OCI-LY3 (cell line): ENCODE results near the gene TFEB.

Experiments
- H2AFZ ChIP-seq: fragments of 200-600, 300-600 bp; shearing (Covaris generic); 2 replicates; pipeline ENCODE4 v1.6.0; 2014; ENCODE audit warnings: antibody characterized with exemption, low read depth, low read length
- H3K27ac ChIP-seq: fragments of 200-600, 300-600 bp; sonication (generic); 2 replicates; pipeline ENCODE4 v1.5.1; 2014; ENCODE audit warnings: mild to moderate bottlenecking, low read length, moderate library complexity, mixed read lengths
- H3K27me3 ChIP-seq: fragments of 200-600, 300-600 bp; sonication (generic); 2 replicates; pipeline ENCODE4 v1.6.1; 2014; ENCODE audit warnings: low read depth, low read length, mixed read lengths
- H3K36me3 ChIP-seq: fragments of 200-600, 300-600 bp; sonication (generic); replicated peaks from 2 replicates; pipeline ENCODE3; 2014; ENCODE audit warnings: low read depth, low read length, mixed read lengths
- H3K4me1 ChIP-seq: fragments of 300-600, 200-600 bp; sonication (generic); 2 replicates; pipeline ENCODE4 v1.6.1; 2014; ENCODE audit warnings: low read length, mixed read lengths
- H3K4me2 ChIP-seq: fragments of 200-600, 300-600 bp; sonication (generic); 2 replicates; pipeline ENCODE4 v1.6.1; 2014; ENCODE audit warnings: low read length, mixed read lengths
- H3K4me3 ChIP-seq: fragments of 300-600, 200-600 bp; sonication (generic); 2 replicates; pipeline ENCODE4 v1.5.1; 2014; ENCODE audit warnings: antibody characterized with exemption, mild to moderate bottlenecking, low read length, moderate library complexity
- H3K79me2 ChIP-seq: fragments of 300-600, 200-600 bp; shearing (Covaris generic); 2 replicates; pipeline ENCODE4 v1.6.1; 2014; ENCODE audit warnings: mild to moderate bottlenecking, low read length, mixed read lengths
- H3K9ac ChIP-seq: fragments of 300-600, 200-600 bp; shearing (Covaris generic); 2 replicates; pipeline ENCODE4 v1.6.0; 2014; ENCODE audit warnings: mild to moderate bottlenecking, low read length, moderate library complexity
- H3K9me3 ChIP-seq: fragments of 200-600, 300-600 bp; shearing (Covaris generic); 2 replicates; pipeline ENCODE4 v1.6.1; 2014; ENCODE audit warnings: low read length, mixed read lengths; ENCODE audit not compliant: insufficient read depth
- H4K20me1 ChIP-seq: fragments of 200-600, 300-600 bp; sonication (generic); 2 replicates; pipeline ENCODE4 v1.6.1; 2016; ENCODE audit warnings: low read length, mixed read lengths; ENCODE audit not compliant: insufficient read depth
- CTCF ChIP-seq: fragments of 200-600, 300-600 bp; sonication (generic); IDR thresholded peaks from 2 replicates; pipeline ENCODE4 v1.5.1; 2014; ENCODE audit warnings: antibody characterized with exemption, low read length, low read depth
- EZH2phosphoT487 ChIP-seq: fragments of 200-600 bp; shearing (Covaris generic); IDR thresholded peaks from 2 replicates; pipeline ENCODE4 v1.6.1; 2018; ENCODE audit warnings: antibody characterized with exemption, mixed run types, low read depth

TFEB gene

GRCh38 chr6:41670703-41671360 is 64.6 kb downstream of the TFEB start:
- peaks cover 6% of the 10 kb centered on the region for H3K4me1 ChIP-seq

GRCh38 chr6:41668968-41669367 is 66.4 kb downstream of the TFEB start:
- Histone ChIP-seq H3K36me3 (no peaks in the 10 kb centered on the region), H3K9me3 (no peaks in the 10 kb centered on the region), H3K4me2 (no peak overlapping the region), H2AFZ (no peak overlapping the region), H3K4me3 (no peak overlapping the region), H4K20me1 (no peaks in the 10 kb centered on the region), H3K79me2 (no peaks in the 10 kb centered on the region), H3K4me1 (peaks cover 6% of the 10 kb centered on the region), H3K27ac (no peak overlapping the region), H3K27me3 (peaks cover 42% of the 10 kb centered on the region), H3K9ac (no peak overlapping the region)
- TF ChIP-seq CTCF (no peak), EZH2phosphoT487 (no peak)

More at GRCh38 chr6:41670703-41671360, 64.6 kb downstream of the TFEB start:
- no peak for TF ChIP-seq CTCF
- TF ChIP-seq EZH2phosphoT487, result no peak
- H2AFZ ChIP-seq, result no peak overlapping the region
- H3K9ac ChIP-seq, result no peak overlapping the region
- H3K27ac ChIP-seq, result no peak overlapping the region
- H3K4me3 ChIP-seq, result no peak overlapping the region
- H3K36me3 ChIP-seq, result no peaks in the 10 kb centered on the region
- H3K9me3 ChIP-seq, result no peaks in the 10 kb centered on the region
- H3K79me2 ChIP-seq, result no peaks in the 10 kb centered on the region
- peaks cover 40% of the 10 kb centered on the region for H3K27me3 ChIP-seq
- H4K20me1 ChIP-seq, result no peaks in the 10 kb centered on the region
- H3K4me2 ChIP-seq, result no peak overlapping the region

- Histone ChIP-seq H2AFZ (no peak overlapping the region), H3K36me3 (no peaks in the 10 kb centered on the region), H3K9ac (no peak overlapping the region), H4K20me1 (no peaks in the 10 kb centered on the region), H3K4me1 (peaks cover 6% of the 10 kb centered on the region), H3K4me3 (no peak overlapping the region), H3K27ac (no peak overlapping the region), H3K4me2 (no peak overlapping the region), H3K79me2 (no peaks in the 10 kb centered on the region), H3K9me3 (no peaks in the 10 kb centered on the region), H3K27me3 (peaks cover 53% of the 10 kb centered on the region)
- TF ChIP-seq EZH2phosphoT487, result no peak
- TF ChIP-seq CTCF, result no peak
Observed at GRCh38 chr6:41667195-41667594, 68.2 kb downstream of the TFEB start.

GRCh38 chr6:41664271-41664670 is 71.1 kb downstream of the TFEB start:
- Histone ChIP-seq H3K9me3 (no peaks in the 10 kb centered on the region), H3K79me2 (no peaks in the 10 kb centered on the region), H3K4me2 (no peak overlapping the region), H3K27me3 (peaks cover 51% of the 10 kb centered on the region), H3K9ac (no peak overlapping the region), H3K4me3 (no peak overlapping the region), H3K4me1 (no peaks in the 10 kb centered on the region), H4K20me1 (no peaks in the 10 kb centered on the region), H3K36me3 (no peaks in the 10 kb centered on the region), H2AFZ (no peak overlapping the region), H3K27ac (no peak overlapping the region)
- TF ChIP-seq CTCF (no peak), EZH2phosphoT487 (no peak)
